H9 (cell line): ENCODE measurements around the gene GBP7. TPM values are rescaled to one million over a fixed set of nuclear protein-coding genes. Genes with fewer than 3 reads are reported as not detected.
"Not testable (repeated sequence)": the region's sequence is repeated elsewhere in the genome, so short reads cannot be mapped to it uniquely, and the experiment has no call there.

Source experiments
- DNase-seq: peaks from one replicate; pipeline ENCODE4 v3.0.0-alpha.2; 2017
- H2AFZ ChIP-seq: one replicate; pipeline ENCODE4 v1.6.1; 2013; ENCODE audit warnings: mild to moderate bottlenecking, low read length, control low read depth, moderate library complexity
- H2AK5ac ChIP-seq: 2 replicates; pipeline ENCODE4 v1.6.1; 2013; ENCODE audit warnings: low read length, control low read depth, mixed read lengths; ENCODE audit not compliant: insufficient read length
- H2BK120ac ChIP-seq: one replicate; pipeline ENCODE4 v1.6.1; 2013; ENCODE audit warnings: low read depth, mild to moderate bottlenecking, low read length, control low read depth, inconsistent platforms; ENCODE audit not compliant: poor library complexity, severe bottlenecking
- H2BK12ac ChIP-seq: 2 replicates; pipeline ENCODE4 v1.6.1; 2013; ENCODE audit warnings: low read length, control low read depth, mixed read lengths, low read depth; ENCODE audit not compliant: insufficient read length
- H2BK15ac ChIP-seq: 2 replicates; pipeline ENCODE4 v1.6.1; 2013; ENCODE audit warnings: low read depth, low read length, control low read depth
- H2BK20ac ChIP-seq: one replicate; pipeline ENCODE4 v1.6.1; 2013; ENCODE audit warnings: low read depth, mild to moderate bottlenecking, low read length, control low read depth, inconsistent platforms; ENCODE audit not compliant: poor library complexity, severe bottlenecking
- H2BK5ac ChIP-seq: 2 replicates; pipeline ENCODE4 v1.6.1; 2013; ENCODE audit warnings: low read length, control low read depth, mixed read lengths; ENCODE audit not compliant: insufficient read length
- H3K14ac ChIP-seq: 2 replicates; pipeline ENCODE4 v1.6.1; 2013; ENCODE audit warnings: low read length, control low read depth; ENCODE audit not compliant: insufficient read depth
- H3K18ac ChIP-seq: 2 replicates; pipeline ENCODE4 v1.6.1; 2013; ENCODE audit warnings: low read depth, mild to moderate bottlenecking, mixed read lengths, low read length, control low read depth; ENCODE audit not compliant: insufficient read length
- H3K23ac ChIP-seq: 2 replicates; pipeline ENCODE4 v1.6.1; 2013; ENCODE audit warnings: low read length, control low read depth, mixed read lengths, low read depth; ENCODE audit not compliant: insufficient read length
- H3K23me2 ChIP-seq: 2 replicates; pipeline ENCODE4 v1.6.1; 2013; ENCODE audit warnings: low read depth, mild to moderate bottlenecking, mixed read lengths, low read length, control low read depth; ENCODE audit not compliant: insufficient read length, poor library complexity, severe bottlenecking
- H3K27ac ChIP-seq: 2 replicates; pipeline ENCODE4 v1.5.1; 2013; ENCODE audit warnings: low read length, control low read depth, mixed read lengths, low read depth; ENCODE audit not compliant: insufficient read length
- H3K27me3 ChIP-seq: 2 replicates; pipeline ENCODE4 v1.6.1; 2013; ENCODE audit warnings: low read length, control low read depth, inconsistent platforms; ENCODE audit not compliant: insufficient read depth
- H3K4ac ChIP-seq: 2 replicates; pipeline ENCODE4 v1.6.1; 2013; ENCODE audit warnings: low read depth, mild to moderate bottlenecking, control low read depth, inconsistent platforms, low read length, moderate library complexity
- H3K4me1 ChIP-seq: 2 replicates; pipeline ENCODE4 v1.6.1; 2013; ENCODE audit warnings: low read length, control low read depth, inconsistent platforms; ENCODE audit not compliant: insufficient read depth
- H3K4me2 ChIP-seq: 2 replicates; pipeline ENCODE4 v1.6.1; 2013; ENCODE audit warnings: low read length, control low read depth, mixed read lengths; ENCODE audit not compliant: insufficient read length, insufficient read depth
- H3K56ac ChIP-seq: 2 replicates; pipeline ENCODE4 v1.6.1; 2013; ENCODE audit warnings: low read depth, mild to moderate bottlenecking, mixed read lengths, low read length, control low read depth; ENCODE audit not compliant: insufficient read length
- H3K79me1 ChIP-seq: 2 replicates; pipeline ENCODE4 v1.6.1; 2013; ENCODE audit warnings: low read depth, mild to moderate bottlenecking, moderate library complexity, low read length, control low read depth, inconsistent platforms; ENCODE audit not compliant: insufficient read depth, poor library complexity, severe bottlenecking
- H3K79me2 ChIP-seq: 2 replicates; pipeline ENCODE4 v1.6.1; 2013; ENCODE audit warnings: low read length, control low read depth, inconsistent platforms; ENCODE audit not compliant: insufficient read depth
- H3K9ac ChIP-seq: 2 replicates; pipeline ENCODE4 v1.6.1; 2013; ENCODE audit warnings: low read length, control low read depth, mixed read lengths; ENCODE audit not compliant: insufficient read length; ENCODE audit errors: extremely low read depth
- H3K9me3 ChIP-seq: one replicate; pipeline ENCODE4 v1.6.1; 2013; ENCODE audit warnings: low read depth, low read length, inconsistent platforms; ENCODE audit not compliant: control insufficient read depth
- H3T11ph ChIP-seq: one replicate; pipeline ENCODE4 v1.6.1; 2013; ENCODE audit warnings: mild to moderate bottlenecking, low read length, control low read depth, inconsistent platforms
- H4K20me1 ChIP-seq: one replicate; pipeline ENCODE4 v1.6.1; 2013; ENCODE audit not compliant: control insufficient read depth, insufficient read length, insufficient read depth
- H4K5ac ChIP-seq: 2 replicates; pipeline ENCODE4 v1.6.1; 2013; ENCODE audit warnings: low read depth, mild to moderate bottlenecking, mixed read lengths, low read length, control low read depth; ENCODE audit not compliant: insufficient read length
- H4K8ac ChIP-seq: replicated peaks from 2 replicates; pipeline ENCODE4 v1.6.1; 2013; ENCODE audit warnings: low read length, control low read depth, mixed read lengths, low read depth; ENCODE audit not compliant: insufficient read length
- H4K91ac ChIP-seq: 2 replicates; pipeline ENCODE4 v1.6.1; 2013; ENCODE audit warnings: low read depth, mild to moderate bottlenecking, moderate library complexity, mixed read lengths, low read length, control low read depth; ENCODE audit not compliant: insufficient read length
- H3K27ac Mint-ChIP-seq, 3 experiments: 2 replicates in 2 of 3; 3 replicates in 1 of 3; pipeline ENCODE4 v1.8.0; 2020 to 2021; ENCODE audit warnings: mixed read lengths in 3 of 3, mild to moderate bottlenecking in 1 of 3, moderate library complexity in 1 of 3
- H3K27me3 Mint-ChIP-seq: 2 replicates; pipeline ENCODE4 v1.8.0; 2021; ENCODE audit warnings: low read depth, mild to moderate bottlenecking, moderate library complexity, mixed read lengths
- H3K36me3 Mint-ChIP-seq, 3 experiments: 2 replicates in 2 of 3; 3 replicates in 1 of 3; pipeline ENCODE4 v1.8.0; 2020 to 2021; ENCODE audit warnings: low read depth in 3 of 3, mixed read lengths in 3 of 3; ENCODE audit not compliant: insufficient read depth in 1 of 3
- H3K4me1 Mint-ChIP-seq, 2 experiments: 2 replicates each; pipeline ENCODE4 v1.8.0; 2020; ENCODE audit warnings: mixed read lengths in 2 of 2
- H3K4me3 Mint-ChIP-seq, 2 experiments: 2 replicates in 1 of 2; 3 replicates in 1 of 2; pipeline ENCODE4 v1.8.0; 2020 to 2021; ENCODE audit warnings: mild to moderate bottlenecking in 2 of 2, mixed read lengths in 2 of 2, moderate library complexity in 1 of 2
- H3K9me3 Mint-ChIP-seq, 2 experiments: 2 replicates in 1 of 2; 3 replicates in 1 of 2; pipeline ENCODE4 v1.8.0; 2020; ENCODE audit warnings: mild to moderate bottlenecking in 2 of 2, mixed read lengths in 2 of 2, moderate library complexity in 1 of 2
- WGBS: extraction: QIAGEN DNeasy Blood & Tissue Kit; methylation state at CpG from one replicate; pipeline ENCODE4 v1.1.7; 2013; ENCODE audit warnings: missing lambda C conversion rate, low lambda C conversion rate, mixed read lengths; ENCODE audit not compliant: insufficient read length; ENCODE audit errors: extremely low coverage; 5-methylcytosine and 5-hydroxymethylcytosine counted together
- total RNA-seq: library from RNA; stranded (reverse); gene quantifications from 2 replicates; pipeline ENCODE4 v1.2.1, GENCODE V29; 2021
- TF ChIP-seq, protein P1 (sequence below): fragments of 200-600 bp; sonication (generic); conservative IDR thresholded peaks from 3 replicates; pipeline ENCODE4 v1.8.0; 2021; ENCODE audit warnings: antibody characterized with exemption, mild to moderate bottlenecking

The GBP7 gene
- total RNA-seq, 1 experiment from 2014 or later, result not detected

DNA sequence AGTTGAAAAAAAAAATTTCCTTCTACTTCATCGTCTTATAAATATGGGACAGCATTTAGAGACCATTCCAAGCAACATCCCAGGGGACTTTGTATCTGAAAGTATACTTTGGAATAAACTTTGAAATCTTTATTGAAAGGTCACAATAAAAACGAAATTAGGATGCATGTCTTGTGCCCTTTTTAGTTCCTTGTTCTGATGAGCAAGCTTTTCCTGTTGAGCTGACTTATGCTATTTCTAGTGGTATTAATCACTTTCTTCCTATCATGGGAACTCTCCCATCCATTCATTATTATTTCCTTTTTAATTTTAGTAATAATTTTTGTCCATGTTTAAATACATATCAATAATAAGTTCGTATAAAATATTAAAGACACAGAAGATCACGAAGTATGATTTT lies 45.9 kb downstream of the GBP7 start:
- WGBS, result no CpG with 5 or more reads among the region's 4 CpGs

DNA sequence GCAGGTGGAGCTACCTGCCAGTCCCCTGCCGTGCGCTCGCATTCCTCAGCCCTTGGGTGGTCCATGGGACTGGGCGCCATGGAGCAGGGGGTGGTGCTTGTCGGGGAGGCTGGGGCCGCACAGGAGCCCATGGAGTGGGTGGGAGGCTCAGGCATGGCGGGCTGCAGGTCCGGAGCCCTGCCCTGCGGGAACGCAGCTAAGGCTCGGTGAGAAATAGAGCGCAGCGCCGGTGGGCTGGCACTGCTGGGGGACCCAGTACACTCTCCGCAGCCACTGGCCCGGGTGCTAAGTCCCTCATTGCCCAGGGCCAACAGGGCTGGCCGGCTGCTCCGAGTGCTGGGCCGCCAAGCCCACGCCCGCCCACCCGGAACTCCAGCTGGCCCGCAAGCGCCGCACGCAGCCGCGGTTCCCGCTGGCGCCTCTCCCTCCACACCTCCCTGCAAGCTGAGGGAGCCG lies 47.8 kb downstream of the GBP7 start:
- H3K4me1 ChIP-seq, H4K5ac ChIP-seq, H4K20me1 ChIP-seq, H4K91ac ChIP-seq, H3K23me2 ChIP-seq, H3K23ac ChIP-seq, H3K9me3 ChIP-seq, H2BK15ac ChIP-seq, H3K79me2 ChIP-seq, DNase-seq, H2BK120ac ChIP-seq, H3K36me3 Mint-ChIP-seq, H2AFZ ChIP-seq, H2BK5ac ChIP-seq, H2BK12ac ChIP-seq, H3K27ac Mint-ChIP-seq, H4K8ac ChIP-seq, H3K4ac ChIP-seq, H3K4me2 ChIP-seq, H3K4me1 Mint-ChIP-seq, H2BK20ac ChIP-seq, H3K56ac ChIP-seq, H3K14ac ChIP-seq, H2AK5ac ChIP-seq, H3K79me1 ChIP-seq, H3K4me3 Mint-ChIP-seq, H3K9ac ChIP-seq, H3K9me3 Mint-ChIP-seq, H3K27ac ChIP-seq, H3K27me3 ChIP-seq, H3K27me3 Mint-ChIP-seq, H3T11ph ChIP-seq, H3K18ac ChIP-seq: not testable (repeated sequence)
- no CpG with 5 or more reads among the region's 31 CpGs for WGBS

More for the DNA sequence above, 45.9 kb downstream of the GBP7 start:
- H2BK20ac ChIP-seq, result no peak overlapping the region
- H2BK15ac ChIP-seq, result no peak overlapping the region
- H3K9me3 Mint-ChIP-seq, result no peaks in the 10 kb centered on the region
- H3K27me3 Mint-ChIP-seq, result peaks cover 3% of the 10 kb centered on the region; the same call in 1 of the 2 replicates
- no peak overlapping the region for H3K18ac ChIP-seq
- no peak overlapping the region for H2BK120ac ChIP-seq
- no peak overlapping the region for H3K4me2 ChIP-seq
- no peak overlapping the region for H3K4me3 Mint-ChIP-seq
- DNase-seq, result no peak
- H3K36me3 Mint-ChIP-seq, result no peaks in the 10 kb centered on the region
- H3K14ac ChIP-seq, result no peak overlapping the region
- H3K79me2 ChIP-seq, result no peaks in the 10 kb centered on the region
- no peak overlapping the region for H4K8ac ChIP-seq
- no peak overlapping the region for H3K56ac ChIP-seq
- no peak overlapping the region for H3K4ac ChIP-seq
- H3K23me2 ChIP-seq, result no peaks in the 10 kb centered on the region
- H3K27ac Mint-ChIP-seq, result no peak overlapping the region
- H2AK5ac ChIP-seq, result no peak overlapping the region
- no peak overlapping the region for H2BK12ac ChIP-seq
- H3K9me3 ChIP-seq, result no peaks in the 10 kb centered on the region
- H4K20me1 ChIP-seq, result no peaks in the 10 kb centered on the region
- H3K4me1 ChIP-seq, result no peaks in the 10 kb centered on the region
- H3K27ac ChIP-seq, result no peak overlapping the region
- no peak overlapping the region for H2AFZ ChIP-seq
- H3K9ac ChIP-seq, result no peak overlapping the region
- H3K27me3 ChIP-seq, result no peaks in the 10 kb centered on the region
- TF ChIP-seq, protein P1, sequence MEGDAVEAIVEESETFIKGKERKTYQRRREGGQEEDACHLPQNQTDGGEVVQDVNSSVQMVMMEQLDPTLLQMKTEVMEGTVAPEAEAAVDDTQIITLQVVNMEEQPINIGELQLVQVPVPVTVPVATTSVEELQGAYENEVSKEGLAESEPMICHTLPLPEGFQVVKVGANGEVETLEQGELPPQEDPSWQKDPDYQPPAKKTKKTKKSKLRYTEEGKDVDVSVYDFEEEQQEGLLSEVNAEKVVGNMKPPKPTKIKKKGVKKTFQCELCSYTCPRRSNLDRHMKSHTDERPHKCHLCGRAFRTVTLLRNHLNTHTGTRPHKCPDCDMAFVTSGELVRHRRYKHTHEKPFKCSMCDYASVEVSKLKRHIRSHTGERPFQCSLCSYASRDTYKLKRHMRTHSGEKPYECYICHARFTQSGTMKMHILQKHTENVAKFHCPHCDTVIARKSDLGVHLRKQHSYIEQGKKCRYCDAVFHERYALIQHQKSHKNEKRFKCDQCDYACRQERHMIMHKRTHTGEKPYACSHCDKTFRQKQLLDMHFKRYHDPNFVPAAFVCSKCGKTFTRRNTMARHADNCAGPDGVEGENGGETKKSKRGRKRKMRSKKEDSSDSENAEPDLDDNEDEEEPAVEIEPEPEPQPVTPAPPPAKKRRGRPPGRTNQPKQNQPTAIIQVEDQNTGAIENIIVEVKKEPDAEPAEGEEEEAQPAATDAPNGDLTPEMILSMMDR, result no peak
- H3T11ph ChIP-seq, result no peak overlapping the region
- H3K79me1 ChIP-seq, result no peaks in the 10 kb centered on the region
- no peak overlapping the region for H4K5ac ChIP-seq
- no peak overlapping the region for H3K23ac ChIP-seq
- no peak overlapping the region for H2BK5ac ChIP-seq
- no peak overlapping the region for H4K91ac ChIP-seq
- H3K4me1 Mint-ChIP-seq, result peaks cover 0 to 4% of the 10 kb centered on the region in 2 experiments; a peak in 2 of 4 replicates
